GM12892 (cell line): ENCODE results near the gene SUMF2.
"Not testable (repeated sequence)": the region's sequence is repeated elsewhere in the genome, so short reads cannot be mapped to it uniquely, and the experiment has no call there.

Experiments
- POLR2A ChIP-seq: IDR thresholded peaks from 2 replicates; pipeline ENCODE4 v1.6.1; 2011; ENCODE audit warnings: low read depth, low read length, control low read depth
- POLR2AphosphoS5 ChIP-seq: IDR thresholded peaks from 2 replicates; pipeline ENCODE4 v1.6.1; 2011; ENCODE audit warnings: low read depth, low read length, control low read depth

- not testable (repeated sequence) for TF ChIP-seq POLR2A, POLR2AphosphoS5
These were observed 47.1 kb upstream of the SUMF2 start for GRCh38 chr7:56017015-56017414.
